HepG2 (cell line): ENCODE data around the gene DCAF16. TPM values are rescaled to one million over a fixed set of nuclear protein-coding genes. Genes with fewer than 3 reads are reported as not detected.

ENCODE experiments used
- ATAC-seq: fragments of 200-7000 bp; cut with Tn5 transposase; 3 replicates; pipeline ENCODE4 v1.9.1; 2020; ENCODE audit warnings: mild to moderate bottlenecking, moderate library complexity
- BruUV-seq: library from RNA; stranded (reverse); fragments of 400-500 nt; replicated peaks from 2 replicates; lab custom pipeline; 2021; lab: Mats Ljungman, UMichigan
- CTCF ChIA-PET: fragments of 300-600 bp; formaldehyde crosslinking; extraction: SDS; loops from one replicate; lab custom pipeline; 2021; ENCODE audit warnings: low total read pairs, inconsistent platforms, low intra/inter-chr PET ratio; lab: Yijun Ruan, JAX
- POLR2A ChIA-PET: fragments of 350-600 bp; sonication (Branson Sonifier 250); formaldehyde crosslinking; loops from one replicate; lab custom pipeline; 2020; ENCODE audit warnings: antibody characterized with exemption, inconsistent platforms; lab: Yijun Ruan, JAX
- DNase-seq: peaks from one replicate; pipeline ENCODE4 v3.0.0-alpha.2; 2015; ENCODE audit warnings: low spot score
- FAIRE-seq: peaks from 3 replicates; lab custom pipeline; 2011; peaks lifted over from hg19 to GRCh38; lab: Jason Lieb, UNC
- H2AFZ ChIP-seq: one replicate; pipeline ENCODE4 v1.6.1; 2011; ENCODE audit warnings: low read length, inconsistent platforms
- H3K27ac ChIP-seq: fragments of 300-600 bp; 3 replicates; pipeline ENCODE4 v1.8.0; 2011; ENCODE audit warnings: mixed run types, mild to moderate bottlenecking, mixed read lengths, low read length, inconsistent platforms; ENCODE audit not compliant: insufficient read depth; ENCODE audit errors: extremely low read length
- H3K27me3 ChIP-seq, 2 experiments: fragments of 200-600 bp in 1 of 2; 2 replicates in 1 of 2; 3 replicates in 1 of 2; pipeline versions ENCODE4 v1.6.0 to v1.8.0; 2011; ENCODE audit warnings: low read length in 2 of 2, mild to moderate bottlenecking in 2 of 2, moderate library complexity in 2 of 2, inconsistent platforms in 1 of 2; ENCODE audit not compliant: insufficient read depth in 2 of 2, control insufficient read depth in 1 of 2
- H3K36me3 ChIP-seq, 2 experiments: fragments of 200-600 bp in 1 of 2; replicated peaks in 1 of 2; 2 replicates in 1 of 2; 3 replicates in 1 of 2; pipeline versions ENCODE4 v1.5.1 to v1.8.0; 2011; ENCODE audit warnings: low read length in 2 of 2, inconsistent platforms in 1 of 2; ENCODE audit not compliant: insufficient read depth in 2 of 2, control insufficient read depth in 1 of 2
- H3K4me1 ChIP-seq: 2 replicates; pipeline ENCODE4 v1.5.1; 2012; ENCODE audit warnings: low read length, inconsistent platforms; ENCODE audit not compliant: insufficient read depth
- H3K4me2 ChIP-seq: 2 replicates; pipeline ENCODE4 v1.6.0; 2011; ENCODE audit warnings: low read depth, low read length, inconsistent platforms
- H3K4me3 ChIP-seq, 3 experiments: fragments of 200-600 bp in 1 of 3; sonication (generic), shearing (Covaris generic) in 1 of 3; replicated peaks in 1 of 3; 2 replicates each; pipeline ENCODE4 v1.5.1; 2011 to 2016; ENCODE audit warnings: low read length in 3 of 3, inconsistent platforms in 2 of 3, low read depth in 2 of 3, mild to moderate bottlenecking in 2 of 3, control low read depth in 1 of 3, mixed read lengths in 1 of 3; ENCODE audit not compliant: insufficient read depth in 1 of 3
- H3K79me2 ChIP-seq: one replicate; pipeline ENCODE4 v1.6.1; 2011; ENCODE audit warnings: low read length, inconsistent platforms; ENCODE audit not compliant: insufficient read depth
- H3K9ac ChIP-seq: 2 replicates; pipeline ENCODE4 v1.6.0; 2011; ENCODE audit warnings: mild to moderate bottlenecking, low read depth, low read length, inconsistent platforms; ENCODE audit not compliant: insufficient read depth
- H3K9me3 ChIP-seq: 2 replicates; pipeline ENCODE4 v1.5.1; 2012; ENCODE audit warnings: mild to moderate bottlenecking, low read length
- H4K20me1 ChIP-seq: 2 replicates; pipeline ENCODE4 v1.6.0; 2011; ENCODE audit warnings: inconsistent platforms, mild to moderate bottlenecking, low read length, moderate library complexity; ENCODE audit not compliant: insufficient read depth
- CENPX ChIP-seq: sonication (generic); formaldehyde crosslinking; IDR thresholded peaks from 2 replicates; pipeline ENCODE4 v1.9.0; 2021; ENCODE audit warnings: mild to moderate bottlenecking, missing genetic modification reagents, moderate library complexity
- ESRRA ChIP-seq: sonication (generic); formaldehyde crosslinking; IDR thresholded peaks from 2 replicates; pipeline ENCODE4 v1.5.1; 2020; ENCODE audit warnings: mild to moderate bottlenecking, low read depth, missing genetic modification reagents
- IRF1 ChIP-seq: sonication (generic); formaldehyde crosslinking; IDR thresholded peaks from 2 replicates; pipeline ENCODE4 v1.4.0; 2020; ENCODE audit warnings: low read depth, mild to moderate bottlenecking, missing genetic modification reagents
- MED8 ChIP-seq: sonication (generic); formaldehyde crosslinking; IDR thresholded peaks from 2 replicates; pipeline ENCODE4 v1.8.1; 2023; ENCODE audit warnings: mild to moderate bottlenecking, missing genetic modification reagents; ENCODE audit not compliant: insufficient replicate concordance
- NCOA1 ChIP-seq: sonication (generic); formaldehyde crosslinking; IDR thresholded peaks from 2 replicates; pipeline ENCODE4 v1.9.0; 2021; ENCODE audit warnings: missing genetic modification reagents
- PAXIP1 ChIP-seq: sonication (generic); formaldehyde crosslinking; conservative IDR thresholded peaks from 2 replicates; pipeline ENCODE4 v1.4.0; 2020; ENCODE audit warnings: mild to moderate bottlenecking, missing genetic modification reagents, moderate library complexity
- RARG ChIP-seq: sonication (generic); formaldehyde crosslinking; IDR thresholded peaks from 2 replicates; pipeline ENCODE4 v1.4.0; 2020; ENCODE audit warnings: low read depth, mild to moderate bottlenecking, missing genetic modification reagents
- ZKSCAN8 ChIP-seq: IDR thresholded peaks from 2 replicates; pipeline ENCODE4 v1.6.1; 2016; ENCODE audit warnings: borderline replicate concordance, missing genetic modification reagents, missing compliant biosample characterization
- ZNF329 ChIP-seq: sonication (generic); formaldehyde crosslinking; IDR thresholded peaks from 2 replicates; pipeline ENCODE4 v1.9.0; 2021; ENCODE audit warnings: low read depth, mild to moderate bottlenecking, missing genetic modification reagents
- ZNF331 ChIP-seq: sonication (generic); formaldehyde crosslinking; IDR thresholded peaks from 2 replicates; pipeline ENCODE4 v1.4.0; 2020; ENCODE audit warnings: missing genetic modification reagents
- ZNF770 ChIP-seq: sonication (generic); formaldehyde crosslinking; IDR thresholded peaks from 2 replicates; pipeline ENCODE4 v1.5.0; 2020; ENCODE audit warnings: mild to moderate bottlenecking, missing genetic modification reagents
- WGBS: methylation state at CpG from one replicate; pipeline ENCODE4 v1.1.6; 2017; ENCODE audit warnings: low lambda C conversion rate; 5-methylcytosine and 5-hydroxymethylcytosine counted together
- in situ Hi-C: cut with HindIII; loops from 2 replicates; pipeline ENCODE4 v1.10.0; 2017; ENCODE audit warnings: low pct_unique_long_range_greater_than_20kb; ENCODE audit not compliant: extremely low pct_ligation_motif_present
- intact Hi-C: fragments of 100-400 bp; cut with micrococcal nuclease; formaldehyde crosslinking; loops from one replicate; pipeline ENCODE4 v1.10.0; 2022; ENCODE audit not compliant: unreplicated experiment
- polyA plus RNA-seq, 8 experiments: library from polyadenylated mRNA; depleted of rRNA in 3 of 8; stranded (reverse) in 7 of 8; unstranded in 1 of 8; fragments of >200 nt; fragmentation: Illumina TruSeq in 4 of 8; extraction: Trizol in 4 of 8; gene quantifications; 2 replicates each; pipeline versions ENCODE4 v1.2.1 to v1.2.3, GENCODE V29; 2011 to 2016; ENCODE audit warnings: low read depth in 4 of 8, missing spikeins in 1 of 8, mixed read lengths in 1 of 8; ENCODE audit not compliant: insufficient read depth in 1 of 8
- total RNA-seq, 5 experiments: library from RNA; depleted of rRNA; stranded (reverse); fragments of >200 nt; fragmentation: Illumina TruSeq; extraction: Trizol; gene quantifications; 2 replicates each; pipeline ENCODE4 v1.2.3, GENCODE V29; 2016; ENCODE audit warnings: low read depth in 1 of 5

DCAF16 gene
- total and polyA plus RNA-seq, 2 of the 13 experiments (the other 11 are each of a cell fraction or from before 2014, with no cell fraction given) = 37.5 to 41.9 TPM

DNA sequence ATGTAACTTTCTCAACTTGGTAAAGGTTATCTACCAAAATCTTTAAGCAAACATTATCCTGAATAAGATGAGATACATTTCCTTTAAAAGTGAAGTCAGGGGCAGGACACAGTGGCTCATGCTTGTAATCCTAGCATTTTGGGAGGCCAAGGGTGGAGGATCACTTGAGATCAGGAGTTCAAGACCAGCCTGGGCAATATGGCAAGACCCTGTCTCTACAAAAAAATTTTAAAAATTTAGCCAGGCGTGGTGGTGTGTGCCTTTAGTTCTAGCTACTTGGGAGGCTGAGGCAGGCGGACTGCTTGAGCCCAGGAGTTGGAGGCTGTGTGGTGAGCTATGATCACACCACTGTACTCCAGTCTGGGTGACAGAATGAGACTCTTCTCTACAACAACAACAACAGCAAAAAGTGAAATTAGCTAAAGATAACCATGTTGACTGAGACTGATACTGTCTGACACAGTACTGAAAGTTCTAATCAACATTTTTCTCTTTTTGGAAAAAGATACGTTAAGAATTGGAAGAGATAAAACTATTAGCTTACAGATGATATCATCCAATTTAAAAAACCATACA is 4.9 kb downstream of the DCAF16 start:
- in situ Hi-C loops = loop anchor here (10.0 kb wide), 1 partner anchor 251 kb away; no protein-coding TSS in a partner anchor
- Histone ChIP-seq H3K9me3 (no peaks in the 10 kb centered on the region), H3K4me2 (no peak overlapping the region), H3K27me3 (no peaks in the 10 kb centered on the region; a peak in 1 of 5 replicates), H4K20me1 (peaks cover 34% of the 10 kb centered on the region), H3K79me2 (peaks cover 63% of the 10 kb centered on the region)
- no peak for FAIRE-seq
- POLR2A ChIA-PET = no interaction called here
- peak; percentile 64; the same call in 1 of the 2 replicates for TF ChIP-seq ZNF770 (CRISPR knock-in tag)
- no peak for TF ChIP-seq ZNF331 (CRISPR knock-in tag)
- no peak for TF ChIP-seq RARG (CRISPR knock-in tag)
- TF ChIP-seq, all 625 proteins: peak for 1
- H3K27ac ChIP-seq = no peak overlapping the region
- H3K4me1 ChIP-seq = peaks cover 30% of the 10 kb centered on the region
- no peak for DNase-seq
- H3K4me3 ChIP-seq = no peak overlapping the region
- H3K9ac ChIP-seq = no peak overlapping the region
- CTCF ChIA-PET = no interaction called here
- H2AFZ ChIP-seq = no peak overlapping the region
- intact Hi-C loops = loop anchor here (5.0 kb wide), 1 partner anchor 208 kb away; no protein-coding TSS in a partner anchor
- 95% methylated on average over 3 of the region's 3 CpGs for WGBS
- no peak for ATAC-seq
- H3K36me3 ChIP-seq = peaks cover 10 to 37% of the 10 kb centered on the region in 2 experiments
- no TSS peak for BruUV-seq

GRCh38 chr4:17797808-17798207 is 12.7 kb downstream of the DCAF16 start:
- H3K79me2 ChIP-seq = no peaks in the 10 kb centered on the region
- no peak overlapping the region for H3K4me2 ChIP-seq
- H4K20me1 ChIP-seq = no peaks in the 10 kb centered on the region
- in situ Hi-C loops = no loop called here
- intact Hi-C loops = no loop called here
- H2AFZ ChIP-seq = no peak overlapping the region
- ChIA-PET POLR2A (no interaction called here), CTCF (no interaction called here)
- no TSS peak for BruUV-seq
- H3K9ac ChIP-seq = no peak overlapping the region
- H3K9me3 ChIP-seq = no peaks in the 10 kb centered on the region
- H3K4me1 ChIP-seq = no peaks in the 10 kb centered on the region
- 97% methylated on average over 1 of the region's 1 CpG for WGBS
- H3K27ac ChIP-seq = no peak overlapping the region
- no peak for DNase-seq
- H3K4me3 ChIP-seq = no peak overlapping the region
- peak; percentile 19; the same call in 2 of the 3 replicates for ATAC-seq
- no peak for FAIRE-seq
- H3K27me3 ChIP-seq = no peaks in the 10 kb centered on the region
- peaks cover 2 to 11% of the 10 kb centered on the region in 2 experiments; a peak in 2 of 5 replicates for H3K36me3 ChIP-seq
- TF ChIP-seq MED8 (CRISPR knock-in tag) = no peak
- no peak for TF ChIP-seq IRF1 (CRISPR knock-in tag)
- TF ChIP-seq NCOA1 (CRISPR knock-in tag) = no peak
- no peak for TF ChIP-seq ZNF331 (CRISPR knock-in tag)
- no peak for TF ChIP-seq CENPX (CRISPR knock-in tag)
- no peak for TF ChIP-seq ESRRA
- TF ChIP-seq PAXIP1 (CRISPR knock-in tag) = no peak
- TF ChIP-seq ZKSCAN8 = no peak
- TF ChIP-seq ZNF329 (CRISPR knock-in tag) = no peak
